GM21381 (cell line): ENCODE measurements around the gene CBLB.

ENCODE experiments used
- ATAC-seq: cut with Tn5 transposase; IDR thresholded peaks from one replicate; pipeline ENCODE4 v1.9.1; 2021; ENCODE audit warnings: mild to moderate bottlenecking, moderate library complexity; ENCODE audit not compliant: unreplicated experiment

CBLB gene

DNA sequence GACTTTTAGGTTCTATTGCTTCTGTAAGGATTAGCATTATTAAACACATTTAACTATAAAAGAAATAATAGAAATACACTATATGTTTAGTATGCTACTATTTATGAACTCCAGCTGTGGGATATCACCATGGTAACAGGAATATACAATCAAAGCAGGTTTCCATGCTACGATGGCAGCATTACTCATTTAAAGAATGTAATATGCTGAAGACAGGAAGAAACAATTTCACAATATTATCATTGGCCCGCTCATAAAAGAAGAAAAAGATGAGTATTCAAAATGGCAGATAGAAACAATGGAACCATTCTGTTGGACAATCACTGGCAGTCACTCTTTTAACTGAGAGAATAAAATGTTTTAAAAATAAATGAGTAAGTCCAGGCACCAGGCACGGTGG lies 153.4 kb downstream of the CBLB start:
- no peak for ATAC-seq

DNA sequence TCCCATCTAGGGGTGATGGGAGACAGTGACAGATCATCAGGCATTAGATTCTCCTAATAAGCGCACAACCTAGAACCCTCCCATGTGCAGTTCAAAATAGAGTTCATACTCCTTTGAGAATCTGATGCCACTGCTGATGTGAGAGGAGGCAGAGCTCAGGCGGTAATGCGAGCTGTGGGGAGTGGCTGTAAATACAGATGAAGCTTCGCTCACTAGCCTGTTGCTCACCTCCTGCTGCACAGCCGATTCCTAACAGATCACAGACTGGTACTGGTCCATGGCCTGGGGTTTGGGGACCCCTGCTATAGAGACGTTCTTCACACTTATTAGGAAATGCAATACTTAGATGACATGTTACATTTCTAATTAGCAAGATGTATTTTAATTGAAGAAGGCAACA lies 154.4 kb downstream of the CBLB start:
- no peak for ATAC-seq

DNA sequence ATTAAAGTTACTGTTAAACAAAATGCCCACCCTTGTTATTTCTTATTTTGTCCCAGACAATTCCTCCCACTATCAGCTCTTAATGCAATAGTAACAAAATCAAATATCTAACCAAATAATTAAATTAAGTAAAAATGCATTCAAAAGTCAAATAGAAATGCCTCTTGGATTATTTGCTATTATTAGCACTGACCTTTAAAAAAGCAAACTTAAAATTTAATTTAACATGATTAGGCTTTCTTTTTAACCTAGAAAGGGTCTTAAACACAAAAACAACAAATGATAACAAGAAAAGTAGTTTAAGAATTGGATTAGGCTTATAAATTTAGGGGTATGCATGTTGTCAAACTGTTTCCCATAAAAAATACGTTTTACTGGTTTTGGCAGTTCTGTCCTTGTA lies 159.8 kb downstream of the CBLB start:
- no peak for ATAC-seq

DNA sequence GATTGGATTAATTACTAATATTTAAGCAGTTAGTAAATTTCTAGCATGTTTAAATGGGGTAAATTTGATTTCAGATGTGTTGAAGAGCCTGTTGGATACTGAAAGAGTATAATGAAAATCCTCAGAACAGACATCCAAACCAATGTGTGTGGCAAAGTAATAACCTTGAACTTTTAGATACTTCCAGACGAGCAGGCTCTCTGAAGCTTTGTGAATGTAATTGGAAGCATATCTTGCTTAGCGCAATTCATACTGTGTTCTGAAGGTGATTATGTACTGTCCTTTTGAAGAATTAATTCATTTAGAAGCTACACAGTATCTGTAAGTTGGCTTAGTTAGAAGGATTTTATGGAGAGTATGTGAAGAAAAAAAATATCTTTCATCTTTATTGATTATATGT lies 161.8 kb downstream of the CBLB start:
- no peak for ATAC-seq

DNA sequence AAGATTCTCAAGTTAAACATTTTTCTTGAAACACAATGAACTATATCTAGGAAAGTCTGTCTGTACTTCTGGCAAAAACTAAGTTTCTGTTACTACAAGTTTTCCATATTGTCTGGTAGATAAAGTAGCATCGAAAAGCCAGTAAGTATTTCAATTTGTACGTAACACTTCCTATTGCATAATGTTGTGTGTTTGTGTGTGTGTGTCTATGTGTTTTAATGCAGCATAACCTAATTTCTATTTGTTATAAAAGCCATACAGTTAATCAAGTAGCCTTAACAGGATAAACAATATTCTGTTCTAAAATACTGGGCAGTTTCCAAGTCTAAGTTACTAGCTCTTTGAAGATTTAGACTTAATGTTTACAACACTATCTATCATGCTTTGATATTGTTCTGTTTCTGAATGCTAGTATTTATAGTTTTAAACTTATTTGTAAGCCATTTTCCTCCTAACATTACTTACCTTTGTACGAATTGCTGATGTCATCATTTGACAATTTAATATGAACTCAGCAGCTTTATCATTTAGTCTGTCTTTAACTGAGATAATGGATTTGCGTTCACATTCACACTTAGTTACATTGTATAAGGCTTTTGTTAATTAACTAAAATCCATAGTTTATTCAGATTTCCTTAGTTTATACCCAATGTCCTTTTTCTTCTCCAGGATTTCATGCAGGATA lies 163.9 kb downstream of the CBLB start:
- no peak for ATAC-seq

DNA sequence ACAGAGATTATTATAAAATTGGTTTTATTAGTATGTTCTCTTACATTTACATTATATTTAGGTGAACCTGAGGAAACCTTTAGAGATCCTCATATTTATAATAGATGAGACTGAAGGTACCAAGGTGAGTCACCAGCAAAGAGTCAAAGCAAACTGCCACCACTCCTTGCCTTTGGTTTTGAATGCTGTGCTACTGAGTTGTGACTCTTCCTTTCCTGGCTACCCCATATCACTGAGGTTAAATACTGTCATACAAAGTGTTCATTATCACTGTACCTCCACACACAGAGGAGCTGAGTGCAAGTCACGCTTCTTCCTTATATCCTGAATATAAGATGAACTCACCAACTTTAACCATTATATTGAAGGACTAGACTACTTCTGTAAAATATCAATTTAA lies 168.2 kb downstream of the CBLB start:
- ATAC-seq, result no peak

DNA sequence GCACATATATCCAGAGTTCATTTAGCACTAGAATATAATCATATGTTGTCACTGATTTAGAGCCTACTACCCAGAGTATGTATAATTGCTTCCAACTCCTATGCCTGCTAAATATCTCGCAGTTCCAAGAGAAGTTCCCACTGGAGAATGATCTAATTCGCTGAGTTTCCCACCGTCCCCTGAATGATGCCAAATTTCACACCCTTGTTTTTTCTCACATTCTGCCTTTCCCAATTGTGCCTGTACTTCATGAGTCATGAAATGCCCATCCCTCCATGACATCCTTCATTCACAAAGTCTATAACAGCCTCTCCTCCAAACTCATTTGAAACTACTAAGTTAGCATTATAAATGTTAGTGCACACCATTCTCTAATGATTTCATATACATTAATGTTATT lies 177.2 kb downstream of the CBLB start:
- ATAC-seq, result no peak

DNA sequence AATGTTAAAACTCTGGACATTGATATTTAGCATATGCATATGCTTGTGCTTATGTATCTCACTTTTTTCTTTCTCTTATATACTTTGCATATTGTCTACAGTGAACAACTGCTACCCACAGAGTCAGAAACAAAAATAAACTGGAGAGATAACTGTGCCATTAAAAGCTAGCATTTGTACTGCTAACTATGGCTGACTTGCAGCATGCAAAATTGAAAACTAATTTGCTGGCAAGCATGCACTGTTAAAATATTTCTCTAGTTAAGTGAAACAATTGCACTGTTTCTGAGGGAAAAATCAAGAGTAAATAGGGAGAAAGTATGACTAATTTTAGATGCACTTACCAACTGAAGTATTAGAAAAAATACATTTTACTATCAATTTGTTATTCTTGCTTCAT lies 177.8 kb downstream of the CBLB start:
- ATAC-seq, result no peak

DNA sequence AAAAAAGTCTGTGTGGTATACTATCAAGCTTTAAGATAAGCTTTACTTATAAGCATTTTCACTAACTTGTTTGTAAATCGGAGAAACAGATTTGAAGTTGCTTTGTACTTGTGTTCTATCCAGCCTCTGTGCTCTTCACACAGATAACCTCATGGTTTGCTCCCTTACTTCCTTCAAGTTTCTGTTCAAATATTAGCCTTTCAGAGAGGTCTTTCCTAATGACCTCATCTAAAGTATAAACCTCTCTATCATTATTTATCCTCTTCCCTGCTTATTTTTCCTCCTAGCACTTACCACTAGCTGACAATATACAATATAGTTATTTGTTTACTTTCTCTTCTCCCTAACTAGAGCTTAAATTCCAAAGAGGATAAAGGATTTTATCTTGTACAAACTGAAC lies 180.0 kb downstream of the CBLB start:
- ATAC-seq, result no peak

DNA sequence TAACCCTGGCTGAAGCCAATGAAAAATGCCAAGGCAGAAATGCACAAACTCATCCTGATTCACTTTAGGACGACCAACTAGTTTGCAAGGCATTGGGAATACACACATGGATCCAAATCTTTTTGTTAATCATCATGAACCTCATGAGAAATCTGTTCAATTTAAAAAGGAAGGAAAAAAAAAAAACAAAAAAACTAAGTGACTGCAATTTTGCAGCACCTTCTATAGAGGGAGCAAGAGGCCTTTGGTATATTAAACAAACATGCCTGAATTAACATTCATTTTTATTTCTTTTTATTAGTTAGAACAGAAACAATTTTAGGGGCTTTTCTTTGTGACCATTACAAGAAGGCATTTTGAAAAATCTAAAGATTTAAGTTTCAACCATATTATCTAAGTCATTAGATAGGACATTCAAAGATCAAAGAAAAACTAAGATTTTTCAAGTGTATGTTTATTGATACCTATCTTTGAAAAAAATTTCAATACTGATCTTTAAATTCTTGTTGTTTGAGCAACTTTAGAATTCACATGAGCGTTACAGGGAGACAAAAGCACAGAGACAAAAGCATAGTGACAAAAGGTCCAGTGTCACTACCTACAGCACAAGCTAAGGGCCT lies 182.4 kb downstream of the CBLB start:
- ATAC-seq, result no peak

DNA sequence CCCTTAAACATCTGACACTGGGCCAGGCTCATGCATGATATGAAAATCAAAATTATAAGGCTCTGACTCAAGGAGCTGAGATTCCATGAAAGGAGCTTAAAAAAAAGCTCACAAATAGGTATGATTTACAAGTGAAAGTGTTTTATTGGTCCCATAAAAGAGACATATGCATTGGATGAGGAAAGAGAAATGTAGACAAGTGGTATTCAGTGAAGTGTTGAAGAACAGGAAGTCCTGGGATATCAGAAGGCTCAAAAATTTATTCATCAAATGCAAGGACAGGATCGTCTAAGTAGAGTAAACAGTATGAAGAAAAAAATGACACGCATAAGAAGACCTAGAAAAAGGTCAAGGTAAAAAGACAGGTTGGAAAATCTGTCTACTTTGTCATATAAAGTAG lies 188.9 kb downstream of the CBLB start:
- no peak for ATAC-seq

DNA sequence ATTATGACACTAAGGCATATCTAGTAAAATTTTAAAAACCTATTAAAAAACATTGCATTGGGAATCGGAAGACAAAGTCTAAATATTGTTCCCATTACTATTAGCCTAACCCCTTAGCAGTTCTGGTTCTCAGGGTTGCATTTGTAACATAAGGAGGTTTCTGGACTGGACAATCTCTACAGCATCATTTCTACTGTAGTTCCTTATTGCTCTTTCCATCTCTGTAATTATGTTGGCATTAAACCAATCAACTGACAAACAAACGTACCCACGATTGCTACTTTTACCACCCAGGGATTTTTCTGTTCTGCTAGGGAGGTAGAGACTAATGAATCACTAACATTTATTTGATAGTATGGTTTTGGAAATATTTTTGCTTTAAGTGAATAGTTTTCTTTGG lies 190.8 kb downstream of the CBLB start:
- no peak for ATAC-seq

DNA sequence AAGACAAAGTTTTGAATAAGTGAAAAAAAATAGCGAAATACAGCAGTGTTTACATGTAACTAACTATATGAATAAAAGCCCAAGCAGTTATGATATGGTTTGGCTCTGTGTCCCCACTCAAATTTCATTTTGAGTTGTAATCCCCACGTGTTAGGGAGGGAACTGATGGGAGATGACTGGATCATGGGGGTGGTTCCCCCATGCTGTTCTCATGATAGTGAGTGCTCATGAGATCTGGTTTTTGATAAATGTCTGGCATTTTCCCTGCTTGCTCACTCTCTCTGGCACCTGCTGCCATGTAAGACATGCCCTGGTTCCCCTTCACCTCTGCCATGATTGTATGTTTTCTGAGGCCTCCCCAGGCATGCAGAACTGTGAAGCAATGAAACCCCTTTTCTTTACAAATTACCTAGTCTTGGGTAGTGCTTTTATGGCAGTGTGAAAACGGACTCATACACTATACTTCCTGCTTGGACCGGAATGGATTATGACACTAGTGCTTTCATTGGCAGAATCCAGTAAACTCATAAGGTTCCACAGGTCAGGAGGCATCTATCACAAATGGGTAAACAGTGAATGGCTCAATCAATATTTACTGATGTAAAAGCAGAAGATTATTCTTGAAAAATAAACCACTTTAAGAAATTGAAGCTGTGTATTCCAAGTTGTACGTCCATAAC lies 192.1 kb downstream of the CBLB start:
- ATAC-seq, result no peak

DNA sequence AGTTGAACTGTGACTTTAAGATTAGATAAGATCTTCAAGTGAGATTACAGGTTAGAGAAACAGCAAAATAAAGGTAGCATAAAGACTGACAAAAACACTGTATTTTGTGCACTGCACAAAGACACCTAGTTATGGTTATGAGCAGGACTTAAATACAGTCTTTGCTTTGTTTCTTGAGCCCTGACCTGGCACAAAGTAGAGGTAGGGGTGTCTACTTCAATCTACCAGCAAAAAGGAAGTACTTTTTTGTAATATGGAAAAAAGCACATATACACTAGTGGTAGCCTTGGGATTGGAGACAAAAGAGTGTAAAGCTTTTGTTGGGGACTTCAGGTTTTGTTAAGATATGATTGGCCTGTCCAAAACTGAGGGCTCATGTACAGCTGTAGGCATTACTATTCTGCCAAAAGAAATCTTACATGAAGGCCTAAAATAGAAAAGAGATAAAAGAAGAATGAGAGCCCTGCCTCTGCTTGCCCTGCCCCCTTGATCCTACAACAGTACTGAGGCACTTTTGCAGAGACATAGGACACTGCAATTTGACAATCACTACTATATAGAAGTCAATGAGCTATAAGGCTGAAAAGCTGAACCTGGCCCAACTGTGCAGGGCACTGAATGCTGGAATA lies 194.3 kb downstream of the CBLB start:
- no peak for ATAC-seq

DNA sequence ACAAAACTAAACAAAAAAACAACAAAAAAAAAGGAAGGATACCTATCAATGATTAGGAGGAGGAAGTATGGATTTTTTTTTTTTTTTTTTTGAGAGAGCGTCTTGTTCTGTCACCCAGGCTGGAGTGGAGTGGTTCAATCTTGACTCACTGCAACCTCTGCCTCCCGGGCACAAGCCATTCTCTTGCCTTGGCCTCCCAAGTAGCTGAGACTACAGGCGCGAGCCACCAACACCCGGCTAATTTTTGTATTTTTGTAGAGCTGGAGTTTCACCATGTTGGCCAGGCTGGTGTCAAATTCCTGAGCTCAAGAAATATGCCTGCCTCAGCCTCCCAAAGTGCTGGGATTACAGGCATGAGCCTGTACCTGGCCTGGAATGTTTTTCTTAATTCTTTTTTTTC lies 195.8 kb downstream of the CBLB start:
- no peak for ATAC-seq

DNA sequence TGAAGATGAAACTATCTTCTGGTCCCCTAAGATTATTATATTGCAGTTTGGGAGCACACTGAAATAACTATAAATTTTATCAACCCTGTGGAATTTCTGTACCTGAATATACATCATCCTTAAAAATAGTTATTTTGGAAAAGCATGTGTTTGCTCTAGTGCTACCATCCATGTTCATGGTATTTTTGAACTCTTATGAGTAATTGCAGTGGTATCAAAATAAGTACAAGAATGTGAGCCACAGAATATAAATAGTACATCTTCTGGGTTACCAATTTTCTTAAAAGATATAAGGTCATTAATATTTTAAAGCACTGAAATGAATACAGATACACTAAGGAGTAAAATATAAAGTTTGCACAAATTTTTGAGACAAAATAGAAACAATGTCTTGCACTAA lies 206.5 kb downstream of the CBLB start:
- ATAC-seq, result no peak

DNA sequence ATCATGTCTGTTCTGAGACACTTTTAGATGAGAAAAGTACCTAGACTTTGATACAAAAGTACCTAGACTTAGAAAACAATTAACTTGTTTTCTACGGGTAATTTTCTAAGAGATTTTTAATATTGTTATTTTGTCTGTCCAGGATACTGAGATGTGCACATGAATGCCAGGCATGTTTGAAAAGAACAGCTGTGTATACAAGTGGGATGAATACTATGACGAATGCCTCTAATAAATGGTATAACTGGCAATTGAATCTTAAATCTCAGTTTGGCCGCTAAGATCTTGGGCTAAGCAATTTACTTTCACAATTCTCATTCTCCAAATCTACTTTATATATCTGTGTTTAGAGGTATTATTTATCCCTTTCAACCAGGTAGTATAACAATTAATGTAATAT lies 207.4 kb downstream of the CBLB start:
- ATAC-seq, result no peak

DNA sequence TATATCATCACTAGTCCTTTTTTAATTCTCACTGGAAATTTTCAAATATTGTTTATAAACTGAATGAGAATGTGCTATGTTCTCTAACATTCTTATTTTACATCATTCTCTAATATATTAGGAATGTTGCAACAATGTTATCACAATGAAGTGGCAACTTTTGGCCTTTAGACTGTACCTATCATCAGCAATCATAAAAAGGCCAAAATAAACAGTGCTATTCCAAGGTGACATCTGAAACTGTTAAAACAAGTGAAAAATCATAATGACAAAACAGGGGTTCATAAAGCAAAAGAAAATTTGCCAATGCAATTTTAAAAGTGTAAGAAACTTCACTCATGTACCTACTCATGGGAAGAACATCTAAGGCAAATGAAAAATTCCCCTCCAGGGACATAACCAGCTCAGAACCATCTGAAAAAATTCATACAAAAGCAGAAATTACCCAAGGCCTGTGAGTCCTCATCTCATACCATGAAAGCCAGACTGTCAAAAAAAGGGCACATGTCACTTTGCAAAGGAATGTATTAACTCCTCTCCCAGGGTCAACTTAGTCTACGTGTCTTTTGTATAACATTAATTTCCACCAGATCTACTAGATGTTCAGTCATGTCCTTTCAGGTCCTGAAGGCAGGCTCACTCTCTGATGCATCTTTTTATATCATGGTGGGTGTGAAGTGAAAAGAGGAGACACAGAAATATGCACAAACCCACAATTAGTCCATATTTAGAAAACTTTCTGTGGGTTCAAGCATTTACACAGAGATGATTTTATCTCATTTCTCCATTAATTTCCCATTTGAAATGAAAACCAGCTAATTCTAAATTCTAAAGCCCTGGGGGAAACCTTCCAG lies 211.9 kb downstream of the CBLB start:
- ATAC-seq, result no peak

DNA sequence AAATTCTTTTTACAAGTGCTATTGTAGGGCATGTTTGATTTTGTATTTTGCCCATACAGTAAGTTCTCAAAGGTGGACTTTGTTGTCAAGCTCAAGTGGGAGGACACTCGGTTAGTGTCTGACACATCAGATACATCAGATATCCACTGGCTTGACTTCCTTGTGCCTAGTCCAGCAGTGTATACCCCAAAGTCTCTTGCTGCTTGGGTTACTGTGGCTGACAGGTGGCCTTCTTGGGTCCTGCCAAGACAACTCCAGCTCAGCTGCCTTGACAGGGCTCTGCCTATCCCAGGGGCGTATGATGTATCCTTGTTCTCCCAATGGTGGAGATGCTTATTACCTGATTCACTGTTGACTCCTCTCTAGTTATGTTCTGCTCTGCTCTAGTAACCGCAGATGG lies 214.9 kb downstream of the CBLB start:
- no peak for ATAC-seq

DNA sequence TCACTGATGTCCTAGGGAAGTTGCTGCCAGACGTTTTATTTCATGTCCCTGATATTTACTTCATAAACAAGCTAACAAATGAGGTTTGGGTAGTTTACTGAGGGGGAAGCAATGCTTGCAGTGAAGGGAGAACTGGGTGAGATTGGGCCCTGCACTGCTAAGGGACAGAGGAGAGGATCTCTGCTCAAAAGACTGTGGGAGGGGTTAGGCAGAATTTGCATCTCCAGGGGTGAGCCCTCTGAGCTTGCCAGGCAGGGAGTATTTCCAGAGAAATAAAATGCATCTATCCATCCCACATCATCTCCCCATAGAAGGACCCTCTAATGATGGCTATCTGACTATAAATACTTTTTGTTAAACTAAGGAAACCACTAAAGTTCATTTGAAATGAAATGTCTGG lies 215.6 kb downstream of the CBLB start:
- ATAC-seq, result no peak

DNA sequence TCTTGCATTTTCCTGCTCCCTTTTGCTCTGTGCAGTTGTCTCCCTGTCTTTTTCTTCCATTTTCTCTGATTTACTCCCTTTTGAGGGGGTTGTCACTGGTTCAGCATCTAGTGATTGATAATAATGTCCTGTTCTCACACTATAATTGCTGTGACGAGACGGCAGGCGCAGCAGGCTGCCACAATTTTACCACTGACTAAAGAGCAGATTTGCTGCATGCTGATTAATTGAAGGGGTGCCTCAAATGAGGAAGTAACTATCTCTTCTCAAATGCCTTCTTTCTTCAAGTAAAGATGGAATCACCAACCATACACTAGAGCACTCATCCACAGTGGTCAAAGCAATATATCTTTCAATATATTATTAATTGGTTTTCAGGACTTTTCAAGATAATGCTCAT lies 219.3 kb downstream of the CBLB start:
- no peak for ATAC-seq
